HG02943 (cell line): ENCODE data around the gene CYSLTR1.
"Not testable (repeated sequence)": the region's sequence is repeated elsewhere in the genome, so short reads cannot be mapped to it uniquely, and the experiment has no call there.

Source experiments
- ATAC-seq: cut with Tn5 transposase; IDR thresholded peaks from one replicate; pipeline ENCODE4 v1.9.1; 2021; ENCODE audit warnings: mild to moderate bottlenecking, low read depth, moderate library complexity; ENCODE audit not compliant: unreplicated experiment

The CYSLTR1 gene

DNA sequence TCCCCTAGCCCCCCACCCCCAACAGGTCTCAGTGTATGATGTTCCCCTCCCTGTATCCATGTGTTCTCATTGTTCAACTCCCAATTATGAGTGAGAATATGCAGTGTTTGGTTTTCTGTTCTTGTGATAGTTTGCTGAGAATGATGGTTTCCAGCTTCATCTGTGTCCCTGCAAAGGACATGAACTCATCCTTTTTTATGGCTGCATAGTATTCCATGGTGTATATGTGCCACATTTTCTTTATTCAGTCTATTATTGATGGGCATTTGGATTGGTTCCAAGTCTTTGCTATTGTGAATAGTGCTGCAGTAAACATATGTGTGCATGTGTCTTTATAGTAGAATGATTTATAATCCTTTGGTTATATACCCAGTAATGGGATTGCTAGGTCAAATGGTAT is 101.4 kb downstream of the CYSLTR1 start:
- ATAC-seq: not testable (repeated sequence)
